SJSA1 (cell line): ENCODE data around the gene OLFM3. TPM values are rescaled to one million over a fixed set of nuclear protein-coding genes. Genes with fewer than 3 reads are reported as not detected.

Source experiments
- DNase-seq, 2 experiments: peaks; one replicate each; pipeline ENCODE4 v3.0.0-alpha.2; 2015 to 2020; ENCODE audit warnings: low spot score in 2 of 2, low read depth in 1 of 2
- H3K27ac ChIP-seq: fragments of 250-450 bp; sonication (Bioruptor Pico); 2 replicates; pipeline ENCODE4 v1.5.1; 2020; ENCODE audit warnings: mild to moderate bottlenecking, moderate library complexity
- H3K27me3 ChIP-seq: fragments of 250-450 bp; sonication (Bioruptor Pico); replicated peaks from 2 replicates; pipeline ENCODE4 v1.5.1; 2020; ENCODE audit warnings: mild to moderate bottlenecking, moderate library complexity
- H3K36me3 ChIP-seq: fragments of 250-450 bp; sonication (Bioruptor Pico); 2 replicates; pipeline ENCODE4 v1.5.1; 2020; ENCODE audit warnings: mild to moderate bottlenecking
- H3K4me1 ChIP-seq: fragments of 250-450 bp; sonication (Bioruptor Pico); replicated peaks from 2 replicates; pipeline ENCODE4 v1.6.1; 2021; ENCODE audit warnings: mild to moderate bottlenecking
- H3K4me3 ChIP-seq: fragments of 250-450 bp; sonication (Bioruptor Pico); 2 replicates; pipeline ENCODE4 v1.5.1; 2020; ENCODE audit warnings: mild to moderate bottlenecking
- H3K9me3 ChIP-seq: fragments of 250-450 bp; sonication (Bioruptor Pico); replicated peaks from 2 replicates; pipeline ENCODE4 v1.5.1; 2020; ENCODE audit warnings: mild to moderate bottlenecking
- total RNA-seq: library from RNA; depleted of rRNA; stranded (reverse); fragments of >200 nt; shearing (Covaris generic); gene quantifications from 2 replicates; pipeline ENCODE4 v1.2.3, GENCODE V29; 2014

OLFM3 gene
- total RNA-seq, 1 experiment from 2014 or later = not detected

- Histone ChIP-seq H3K27ac (no peak overlapping the region), H3K9me3 (no peaks in the 10 kb centered on the region), H3K27me3 (no peaks in the 10 kb centered on the region), H3K4me3 (no peak overlapping the region), H3K36me3 (no peaks in the 10 kb centered on the region), H3K4me1 (no peaks in the 10 kb centered on the region)
- DNase-seq = no peak
Measured at GRCh38 chr1:101928829-101929228, 67.9 kb downstream of the OLFM3 start.

DNA sequence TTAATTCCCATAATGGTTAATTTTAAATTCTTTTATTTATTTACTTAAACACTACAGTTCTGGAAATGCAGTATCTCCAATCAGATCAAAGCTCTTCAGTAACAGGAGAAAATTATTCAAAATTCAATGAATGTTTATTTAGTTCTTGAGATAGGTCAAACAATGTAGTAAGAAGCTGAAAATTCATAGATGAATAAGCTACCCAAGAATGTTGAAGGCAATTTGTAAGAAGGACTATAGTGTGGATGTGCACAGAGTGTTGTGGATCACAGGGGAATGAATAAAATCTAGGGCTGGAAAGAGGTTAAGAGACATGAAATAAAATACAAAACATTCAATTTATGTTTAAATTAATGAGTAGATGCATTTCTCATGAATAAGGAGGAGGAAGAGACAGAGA is 72.0 kb downstream of the OLFM3 start:
- no peaks in the 10 kb centered on the region for H3K9me3 ChIP-seq
- H3K36me3 ChIP-seq = no peaks in the 10 kb centered on the region
- no peak overlapping the region for H3K4me3 ChIP-seq
- no peak for DNase-seq
- H3K27me3 ChIP-seq = 0 out of 2 replicates have a peak, but pooled peaks cover 5% of the 10 kb centered on the region
- H3K4me1 ChIP-seq = no peaks in the 10 kb centered on the region
- H3K27ac ChIP-seq = no peak overlapping the region

- H3K27ac ChIP-seq = no peak overlapping the region
- DNase-seq = no peak
Measured at GRCh38 chr1:101920577-101920976, 76.1 kb downstream of the OLFM3 start.

DNA sequence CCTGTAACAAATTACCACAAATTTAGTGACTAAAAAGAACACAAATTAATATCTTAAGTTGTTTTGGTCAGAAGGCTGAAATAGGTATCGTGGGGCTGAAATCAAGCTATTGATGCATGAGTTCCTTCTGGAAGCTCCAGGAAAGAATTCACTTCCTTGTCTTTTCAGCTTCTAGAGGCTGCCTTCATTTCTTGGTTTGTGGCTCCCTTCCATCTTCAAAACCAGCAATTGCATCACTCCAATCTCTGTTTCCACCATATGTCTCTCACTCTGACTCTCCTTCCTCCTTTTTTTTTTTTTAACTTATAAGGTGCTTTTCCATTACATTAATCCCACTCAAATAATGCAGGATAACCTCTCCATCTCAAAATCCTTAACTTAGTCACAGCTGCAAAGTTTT is 78.4 kb downstream of the OLFM3 start:
- Histone ChIP-seq H3K27ac (no peak overlapping the region), H3K4me3 (no peak overlapping the region), H3K9me3 (no peaks in the 10 kb centered on the region), H3K36me3 (no peaks in the 10 kb centered on the region), H3K27me3 (0 out of 2 replicates have a peak, but pooled peaks cover 5% of the 10 kb centered on the region), H3K4me1 (no peaks in the 10 kb centered on the region)
- no peak for DNase-seq

More at GRCh38 chr1:101920577-101920976, 76.1 kb downstream of the OLFM3 start:
- 0 out of 2 replicates have a peak, but pooled peaks cover 5% of the 10 kb centered on the region for H3K27me3 ChIP-seq
- no peaks in the 10 kb centered on the region for H3K4me1 ChIP-seq
- H3K36me3 ChIP-seq = no peaks in the 10 kb centered on the region
- H3K9me3 ChIP-seq = no peaks in the 10 kb centered on the region
- H3K4me3 ChIP-seq = no peak overlapping the region

DNA sequence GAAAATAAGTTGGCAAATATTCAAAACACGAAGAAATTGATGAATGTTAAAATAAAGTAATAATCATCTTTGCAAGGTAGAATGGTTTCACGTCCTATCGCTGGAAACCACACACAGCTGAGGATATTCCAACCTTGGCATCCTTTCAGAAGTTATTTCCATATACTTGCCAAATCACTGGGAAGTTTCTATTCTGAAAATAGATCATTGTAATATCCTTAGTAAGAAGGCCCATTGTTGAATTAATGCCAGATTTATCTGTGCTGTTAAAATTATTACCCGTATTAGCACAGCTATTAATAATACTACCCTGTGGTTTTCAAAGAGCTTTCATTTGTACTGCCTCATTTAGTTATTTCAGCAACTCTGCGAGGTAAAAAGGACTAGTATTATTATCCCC is 81.1 kb downstream of the OLFM3 start:
- Histone ChIP-seq H3K27ac (no peak overlapping the region), H3K4me3 (no peak overlapping the region), H3K36me3 (no peaks in the 10 kb centered on the region), H3K9me3 (no peaks in the 10 kb centered on the region), H3K27me3 (no peaks in the 10 kb centered on the region), H3K4me1 (no peaks in the 10 kb centered on the region)
- no peak for DNase-seq

GRCh38 chr1:101914473-101915242 is 82.1 kb downstream of the OLFM3 start:
- DNase-seq = no peak
- Histone ChIP-seq H3K9me3 (no peaks in the 10 kb centered on the region), H3K4me3 (no peak overlapping the region), H3K27me3 (no peaks in the 10 kb centered on the region), H3K36me3 (no peaks in the 10 kb centered on the region), H3K27ac (no peak overlapping the region), H3K4me1 (no peaks in the 10 kb centered on the region)

DNA sequence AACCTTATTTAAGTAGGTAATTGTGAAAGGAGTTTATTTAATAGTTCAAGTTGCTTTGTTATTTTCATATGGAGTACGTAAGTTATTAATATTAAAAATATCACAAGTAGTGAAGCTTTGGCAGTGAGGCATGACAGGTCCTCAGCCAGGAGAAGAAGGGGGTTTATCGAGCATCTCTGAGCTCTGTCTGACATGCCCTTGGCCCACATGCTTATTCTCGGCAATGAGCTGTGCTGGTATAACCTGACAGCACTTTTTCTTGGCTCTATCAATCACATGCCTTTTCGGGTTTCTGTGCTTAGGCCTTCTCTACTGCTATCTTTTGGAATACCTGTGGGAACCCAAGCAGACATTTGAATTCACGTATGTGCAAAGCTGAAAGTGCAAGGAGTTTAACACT is 84.8 kb downstream of the OLFM3 start:
- no peak overlapping the region for H3K4me3 ChIP-seq
- no peaks in the 10 kb centered on the region for H3K4me1 ChIP-seq
- H3K27me3 ChIP-seq = no peaks in the 10 kb centered on the region
- H3K9me3 ChIP-seq = no peaks in the 10 kb centered on the region
- DNase-seq = no peak
- H3K36me3 ChIP-seq = no peaks in the 10 kb centered on the region
- no peak overlapping the region for H3K27ac ChIP-seq

DNA sequence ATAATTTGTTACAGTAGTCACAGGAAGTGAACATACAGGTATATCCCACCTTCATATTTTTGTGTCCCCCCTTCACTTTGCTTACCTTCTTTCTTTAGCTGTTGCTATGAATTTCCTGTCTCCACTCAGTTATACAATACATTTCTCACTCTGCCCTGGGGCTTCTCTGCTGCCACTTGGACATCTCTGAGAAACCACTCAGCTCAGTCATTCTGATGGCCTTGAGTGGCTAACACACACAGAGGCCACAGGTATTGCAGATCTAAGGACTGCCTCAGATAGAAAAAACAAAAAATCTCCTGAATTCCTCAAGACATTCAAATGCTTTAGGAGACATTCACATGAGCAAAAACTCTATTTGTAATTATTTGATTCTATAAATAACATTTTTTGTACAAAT is 87.7 kb downstream of the OLFM3 start:
- Histone ChIP-seq H3K9me3 (no peaks in the 10 kb centered on the region), H3K4me1 (no peaks in the 10 kb centered on the region), H3K27ac (no peak overlapping the region), H3K27me3 (no peaks in the 10 kb centered on the region), H3K4me3 (no peak overlapping the region), H3K36me3 (no peaks in the 10 kb centered on the region)
- no peak for DNase-seq

DNA sequence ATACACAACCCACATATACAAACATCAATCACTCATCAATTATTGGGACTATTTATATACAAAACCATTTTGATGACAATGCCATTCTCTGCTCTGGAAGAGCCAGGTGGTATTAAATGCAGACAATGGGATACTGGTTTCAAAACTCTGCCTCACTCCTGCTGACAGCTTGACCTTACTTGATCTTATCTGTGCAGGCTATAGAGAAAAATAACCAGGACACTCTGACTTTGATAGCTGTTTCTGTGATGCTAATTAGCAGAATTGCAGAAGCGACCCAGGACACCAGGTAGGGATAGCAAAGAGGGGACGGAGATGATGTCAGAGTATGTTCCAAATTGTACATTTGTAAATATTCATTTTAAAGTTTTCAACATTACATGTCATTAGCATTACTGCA is 89.5 kb downstream of the OLFM3 start:
- no peaks in the 10 kb centered on the region for H3K4me1 ChIP-seq
- no peak for DNase-seq
- no peaks in the 10 kb centered on the region for H3K9me3 ChIP-seq
- no peak overlapping the region for H3K4me3 ChIP-seq
- H3K27me3 ChIP-seq = no peaks in the 10 kb centered on the region
- H3K27ac ChIP-seq = no peak overlapping the region
- H3K36me3 ChIP-seq = no peaks in the 10 kb centered on the region

DNA sequence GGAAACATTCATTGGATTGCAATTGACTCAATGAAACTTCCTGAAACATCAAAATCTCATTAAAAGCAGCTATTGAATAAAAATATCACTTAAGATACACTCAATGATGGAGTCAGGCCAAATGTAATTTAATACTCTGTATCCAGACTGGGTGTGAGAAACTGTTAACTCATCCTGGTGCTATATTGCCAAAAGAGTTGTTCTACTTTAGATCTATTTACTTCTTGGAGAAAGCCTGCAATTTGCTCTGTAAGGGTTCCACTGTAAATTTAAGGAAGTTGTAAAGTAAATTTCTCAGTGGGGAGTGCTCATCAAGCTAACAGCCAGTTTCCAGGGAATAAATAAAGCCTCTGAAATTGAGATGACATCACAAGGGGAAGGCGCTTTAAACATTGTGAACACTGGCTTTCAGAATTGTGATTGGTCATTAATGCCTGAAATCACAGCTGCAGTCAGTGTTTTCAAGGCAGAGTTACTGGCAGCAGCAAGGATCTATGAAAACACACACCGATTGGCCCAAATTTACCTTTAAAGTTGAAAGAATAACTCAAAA is 91.4 kb downstream of the OLFM3 start:
- no peak overlapping the region for H3K4me3 ChIP-seq
- no peaks in the 10 kb centered on the region for H3K4me1 ChIP-seq
- no peak overlapping the region for H3K27ac ChIP-seq
- no peak for DNase-seq
- no peaks in the 10 kb centered on the region for H3K9me3 ChIP-seq
- H3K27me3 ChIP-seq = no peaks in the 10 kb centered on the region
- H3K36me3 ChIP-seq = no peaks in the 10 kb centered on the region

- DNase-seq = no peak
- Histone ChIP-seq H3K27me3 (no peaks in the 10 kb centered on the region; the same call in 1 of the 2 replicates), H3K27ac (no peak overlapping the region), H3K4me1 (no peaks in the 10 kb centered on the region), H3K9me3 (no peaks in the 10 kb centered on the region), H3K36me3 (no peaks in the 10 kb centered on the region), H3K4me3 (no peak overlapping the region)
Measured at GRCh38 chr1:101902199-101902598, 94.5 kb downstream of the OLFM3 start.

GRCh38 chr1:101898137-101898536 is 98.6 kb downstream of the OLFM3 start:
- Histone ChIP-seq H3K27ac (no peak overlapping the region), H3K27me3 (no peaks in the 10 kb centered on the region; the same call in none of the 2 replicates), H3K4me1 (no peaks in the 10 kb centered on the region), H3K36me3 (no peaks in the 10 kb centered on the region), H3K9me3 (no peaks in the 10 kb centered on the region), H3K4me3 (no peak overlapping the region)
- no peak for DNase-seq

GRCh38 chr1:101884621-101885020 is 112.1 kb downstream of the OLFM3 start:
- H3K27ac ChIP-seq = no peak overlapping the region
- H3K9me3 ChIP-seq = no peaks in the 10 kb centered on the region
- H3K36me3 ChIP-seq = no peaks in the 10 kb centered on the region
- DNase-seq = no peak
- H3K4me1 ChIP-seq = no peaks in the 10 kb centered on the region
- no peak overlapping the region for H3K4me3 ChIP-seq
- no peaks in the 10 kb centered on the region for H3K27me3 ChIP-seq

DNA sequence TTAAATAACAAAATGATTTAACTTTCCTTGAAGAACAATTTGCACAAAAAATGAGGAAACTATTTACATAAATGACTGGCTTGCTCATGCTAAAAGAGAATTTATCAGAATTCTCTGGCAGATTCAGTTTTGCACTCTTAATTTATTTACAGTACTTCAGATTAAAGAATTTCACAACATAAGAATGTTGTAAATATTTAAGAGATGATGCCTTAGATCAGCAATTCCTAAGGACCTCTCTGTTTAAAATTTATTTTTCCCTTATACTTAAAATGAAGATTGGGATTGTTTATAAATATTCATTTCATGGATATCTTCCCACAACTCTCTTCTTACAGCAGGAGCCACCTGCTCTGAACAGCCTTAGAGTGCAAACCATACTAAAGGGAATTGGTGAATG is 120.8 kb downstream of the OLFM3 start:
- no peak overlapping the region for H3K4me3 ChIP-seq
- H3K27ac ChIP-seq = no peak overlapping the region
- DNase-seq = no peak
- no peaks in the 10 kb centered on the region for H3K4me1 ChIP-seq
- H3K27me3 ChIP-seq = no peaks in the 10 kb centered on the region
- H3K9me3 ChIP-seq = no peaks in the 10 kb centered on the region
- no peaks in the 10 kb centered on the region for H3K36me3 ChIP-seq
